Measurements from ENCODE around the gene ZDHHC5.

ZDHHC5 gene

GRCh38 chr11:57667736-57668433 lies at the start of gene ZDHHC5:
ZDHHC5 (plus strand) TSS chr11:57668114; CDS start chr11:57673091, 4,977 bp downstream.
- peak; percentile 99 for DNase-seq

- DNase-seq = no peak
Observed at GRCh38 chr11:57618438-57618837, 49.5 kb upstream of the ZDHHC5 start.

GRCh38 chr11:57619331-57619730 lies 48.6 kb upstream of the ZDHHC5 start:
- no peak for DNase-seq

DNA sequence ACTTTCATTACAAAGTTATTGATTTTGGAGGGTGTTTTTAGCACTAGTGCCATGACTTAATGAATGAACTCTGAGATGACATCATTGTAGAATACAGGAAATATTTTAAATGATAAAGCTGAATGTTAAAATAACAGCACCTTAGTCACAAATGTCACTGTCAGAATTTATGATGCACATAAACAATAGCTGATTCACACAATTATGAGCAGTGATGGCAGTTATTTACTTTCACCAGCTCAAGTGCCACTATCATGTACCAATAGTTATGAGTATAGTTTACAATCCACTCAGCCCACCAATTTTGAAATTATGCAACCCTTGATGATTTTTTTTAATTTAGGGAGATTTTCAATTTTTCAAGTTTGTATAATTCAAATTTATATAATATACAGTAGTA lies 47.4 kb upstream of the ZDHHC5 start:
- no peak for DNase-seq

DNA sequence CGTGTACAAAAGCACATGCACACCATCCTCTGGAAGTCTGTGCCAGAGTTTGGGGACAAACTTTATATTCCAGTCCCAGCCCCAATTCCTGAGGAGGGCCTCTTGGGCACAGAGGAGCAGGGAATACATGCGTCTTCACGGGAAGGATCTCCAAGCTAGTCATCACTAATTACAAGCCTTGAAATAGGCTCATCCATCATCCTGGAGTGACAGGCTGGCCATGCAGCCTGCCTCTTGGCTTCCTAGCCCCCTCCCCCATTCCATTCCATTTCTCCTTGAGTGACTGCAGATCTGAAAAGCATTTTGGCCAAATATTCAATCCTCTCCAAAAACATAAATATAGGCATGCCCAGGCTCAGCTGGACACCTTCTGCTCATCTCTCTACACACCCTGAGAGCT lies 45.7 kb upstream of the ZDHHC5 start:
- no peak for DNase-seq

- no peak for DNase-seq
Observed at GRCh38 chr11:57624864-57625263, 43.0 kb upstream of the ZDHHC5 start.

DNA sequence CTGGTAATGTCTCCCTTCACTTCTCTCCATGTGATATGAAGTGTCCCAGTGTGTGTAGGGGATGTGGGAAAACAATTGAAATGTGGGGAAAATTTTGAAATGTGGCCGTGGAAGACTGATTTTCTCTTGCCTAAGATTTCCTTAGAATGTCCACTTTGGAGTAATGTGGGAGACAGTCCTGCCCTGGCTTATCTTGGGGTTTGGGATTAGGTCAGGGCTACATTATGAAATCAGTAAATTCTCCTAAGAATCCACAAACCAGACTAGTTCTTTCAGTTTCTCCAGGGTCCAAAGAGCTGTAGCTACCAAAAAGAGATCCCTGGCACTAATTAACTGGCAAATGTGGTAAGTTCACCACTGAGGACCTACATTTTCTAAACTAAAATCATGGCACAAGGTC lies 41.0 kb upstream of the ZDHHC5 start:
- no peak for DNase-seq

DNA sequence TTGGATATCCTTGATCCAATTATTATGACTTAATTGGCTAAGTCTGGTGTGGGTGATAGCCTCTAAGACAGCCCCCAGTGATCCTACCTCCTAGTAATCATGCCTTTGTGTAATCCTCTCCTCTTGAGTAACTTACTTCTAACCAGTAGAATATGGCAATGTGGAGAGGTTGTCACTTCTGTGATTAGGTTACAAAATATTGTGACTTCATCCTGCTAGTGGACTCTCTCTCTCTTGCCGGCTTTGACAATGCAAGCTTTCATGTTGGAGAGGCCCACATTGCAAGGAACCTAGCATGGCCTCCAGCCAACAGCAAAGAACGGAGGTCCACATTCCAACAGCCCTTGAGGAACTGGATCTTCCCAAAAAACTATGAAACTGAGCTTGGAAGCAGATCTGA lies 37.7 kb upstream of the ZDHHC5 start:
- no peak for DNase-seq

DNA sequence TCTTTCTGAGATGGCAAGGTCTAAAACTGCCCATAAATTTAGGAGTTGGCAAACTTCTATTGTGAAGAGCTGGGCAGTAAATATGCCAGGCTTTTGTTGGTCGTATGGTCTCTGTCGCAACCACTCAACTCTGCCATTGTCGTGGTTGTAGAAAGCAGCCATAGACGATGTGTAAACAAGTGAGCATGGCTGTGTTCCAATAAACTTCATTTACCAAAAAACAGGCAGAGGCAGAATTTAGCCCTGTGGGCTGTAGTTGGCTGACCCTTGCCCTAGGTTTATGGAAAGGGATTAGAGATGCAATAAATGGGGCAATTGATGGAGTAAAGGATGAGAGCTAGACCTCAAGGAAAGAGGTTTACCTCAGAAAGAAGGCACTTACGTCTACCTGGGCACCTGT lies 35.8 kb upstream of the ZDHHC5 start:
- no peak for DNase-seq

- no peak for DNase-seq
Observed at GRCh38 chr11:57633394-57634070, 34.4 kb upstream of the ZDHHC5 start.

DNA sequence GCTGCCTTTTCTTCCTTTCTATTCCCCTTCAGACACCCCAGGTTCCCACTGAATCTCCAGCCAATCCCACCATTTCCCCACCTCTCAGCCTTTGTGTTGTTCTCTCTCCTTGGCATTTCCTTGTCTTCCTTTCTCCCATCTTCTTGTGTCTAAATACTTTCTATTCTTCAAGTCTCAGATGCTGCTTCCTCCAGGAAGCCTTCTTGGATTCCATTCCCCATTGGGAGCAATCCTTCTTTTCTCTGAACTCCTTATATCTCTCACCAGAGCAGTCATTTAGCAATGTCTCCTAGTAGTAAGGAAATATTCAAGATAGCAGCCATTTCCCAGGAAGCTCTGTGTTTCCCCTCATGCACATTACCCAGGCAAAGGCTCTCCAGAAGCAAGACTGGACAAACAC lies 33.6 kb upstream of the ZDHHC5 start:
- no peak for DNase-seq

GRCh38 chr11:57635246-57635645 lies 32.7 kb upstream of the ZDHHC5 start:
- DNase-seq = no peak

DNA sequence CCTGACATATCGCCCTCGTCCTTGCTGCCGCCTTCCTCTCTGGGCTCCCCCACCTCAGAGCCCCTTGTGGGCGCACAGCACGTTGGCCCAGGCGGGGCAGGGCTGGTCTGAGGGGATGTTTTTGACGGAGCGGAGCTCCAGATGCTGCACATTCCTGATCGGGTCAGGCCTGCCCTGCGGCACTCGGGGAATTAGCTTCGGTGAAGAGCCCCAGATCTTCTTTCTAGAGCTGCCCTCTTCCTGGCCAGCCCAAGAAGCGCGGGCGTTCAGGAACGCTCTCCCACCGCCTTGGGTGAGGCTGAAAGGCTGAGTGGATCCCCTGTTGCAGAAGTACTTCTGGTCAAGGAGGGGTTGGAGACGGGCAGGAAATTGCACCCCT lies 30.3 kb upstream of the ZDHHC5 start:
- no peak for DNase-seq

- DNase-seq = peak; percentile 90
Observed at GRCh38 chr11:57638005-57638781, 29.7 kb upstream of the ZDHHC5 start.

DNA sequence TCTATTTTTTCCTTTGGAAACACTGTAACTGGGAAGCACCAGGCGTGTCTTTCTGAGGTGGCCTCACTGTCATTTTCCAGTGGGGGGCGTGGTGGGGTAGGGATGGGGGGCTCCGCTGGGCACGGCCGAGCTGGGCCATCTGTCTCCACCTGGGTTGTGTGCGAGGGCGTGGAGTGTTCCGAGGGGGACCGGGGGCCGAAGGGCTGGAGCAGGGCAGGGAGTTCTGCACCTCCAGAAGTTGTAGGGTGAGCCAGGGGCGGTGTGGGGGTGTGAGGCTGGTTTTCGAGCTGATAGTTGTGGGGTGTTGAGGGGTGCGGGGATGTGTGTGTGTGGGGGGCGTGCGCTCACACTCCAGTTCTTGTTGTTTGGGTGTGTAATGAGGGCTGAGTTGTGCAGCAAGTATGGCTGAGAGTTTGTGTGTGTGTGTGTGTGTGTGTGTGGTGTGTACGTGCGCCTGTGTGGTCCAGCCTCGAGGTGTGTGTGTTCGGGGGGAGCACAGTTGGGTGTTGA lies 29.0 kb upstream of the ZDHHC5 start:
- peak; percentile 56 for DNase-seq

- peak; percentile 81 for DNase-seq
Observed at GRCh38 chr11:57639321-57640067, 28.4 kb upstream of the ZDHHC5 start.

DNA sequence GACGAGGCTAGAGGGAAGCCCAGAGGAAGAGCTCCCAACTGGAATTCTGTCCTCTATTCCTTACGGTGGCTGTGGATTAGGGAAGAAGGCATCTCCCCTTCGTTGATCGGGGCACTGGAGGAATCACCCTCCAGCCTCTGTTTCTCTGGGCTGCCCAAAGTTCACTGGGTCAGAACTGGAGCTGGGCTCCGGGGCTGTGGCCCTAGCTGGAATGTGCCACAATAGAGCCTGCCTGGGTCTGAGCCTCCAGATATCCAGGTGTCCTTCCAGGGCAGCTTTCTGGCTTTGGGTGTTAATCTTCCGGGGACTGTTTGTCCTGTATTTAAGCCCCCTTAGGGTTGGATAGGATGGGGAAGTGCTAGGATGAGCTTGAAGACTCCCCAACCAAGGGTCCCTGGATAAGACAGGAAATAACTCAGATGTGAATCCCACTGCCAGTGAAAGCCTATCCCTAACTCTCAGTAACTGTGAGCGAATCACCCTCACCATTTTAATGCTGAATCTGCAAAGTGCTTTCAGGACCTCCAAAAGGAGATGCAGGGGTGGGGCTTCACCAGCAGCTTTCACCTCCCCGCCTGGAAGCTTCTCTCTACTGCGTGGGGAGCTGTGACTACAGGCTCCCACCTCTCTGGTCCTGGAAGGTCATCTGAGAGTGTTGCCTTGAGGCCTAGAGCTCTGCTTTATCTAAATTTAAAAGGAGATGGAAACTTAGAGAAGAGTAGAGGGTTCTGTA lies 27.7 kb upstream of the ZDHHC5 start:
- no peak for DNase-seq

- DNase-seq = no peak
Observed at GRCh38 chr11:57641011-57641807, 26.7 kb upstream of the ZDHHC5 start.

DNA sequence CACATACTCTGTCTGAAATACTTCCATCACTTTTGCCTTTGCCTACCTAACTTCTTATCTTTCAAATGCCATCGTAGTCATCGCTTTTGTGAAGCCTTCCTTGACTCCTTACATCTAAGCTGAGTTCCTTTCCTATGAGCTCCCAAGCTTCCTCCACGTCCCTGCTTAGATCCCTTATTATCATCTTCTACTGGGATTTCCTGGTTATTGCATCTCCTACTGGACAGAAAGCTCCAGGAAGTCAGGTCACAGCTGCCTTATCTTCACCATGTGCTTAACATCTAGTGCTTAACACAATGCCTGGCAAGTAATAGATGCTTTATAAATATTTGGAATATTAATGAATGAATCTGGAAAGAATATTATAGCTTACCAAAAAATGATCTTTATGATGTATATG lies 24.1 kb upstream of the ZDHHC5 start:
- DNase-seq = no peak

DNA sequence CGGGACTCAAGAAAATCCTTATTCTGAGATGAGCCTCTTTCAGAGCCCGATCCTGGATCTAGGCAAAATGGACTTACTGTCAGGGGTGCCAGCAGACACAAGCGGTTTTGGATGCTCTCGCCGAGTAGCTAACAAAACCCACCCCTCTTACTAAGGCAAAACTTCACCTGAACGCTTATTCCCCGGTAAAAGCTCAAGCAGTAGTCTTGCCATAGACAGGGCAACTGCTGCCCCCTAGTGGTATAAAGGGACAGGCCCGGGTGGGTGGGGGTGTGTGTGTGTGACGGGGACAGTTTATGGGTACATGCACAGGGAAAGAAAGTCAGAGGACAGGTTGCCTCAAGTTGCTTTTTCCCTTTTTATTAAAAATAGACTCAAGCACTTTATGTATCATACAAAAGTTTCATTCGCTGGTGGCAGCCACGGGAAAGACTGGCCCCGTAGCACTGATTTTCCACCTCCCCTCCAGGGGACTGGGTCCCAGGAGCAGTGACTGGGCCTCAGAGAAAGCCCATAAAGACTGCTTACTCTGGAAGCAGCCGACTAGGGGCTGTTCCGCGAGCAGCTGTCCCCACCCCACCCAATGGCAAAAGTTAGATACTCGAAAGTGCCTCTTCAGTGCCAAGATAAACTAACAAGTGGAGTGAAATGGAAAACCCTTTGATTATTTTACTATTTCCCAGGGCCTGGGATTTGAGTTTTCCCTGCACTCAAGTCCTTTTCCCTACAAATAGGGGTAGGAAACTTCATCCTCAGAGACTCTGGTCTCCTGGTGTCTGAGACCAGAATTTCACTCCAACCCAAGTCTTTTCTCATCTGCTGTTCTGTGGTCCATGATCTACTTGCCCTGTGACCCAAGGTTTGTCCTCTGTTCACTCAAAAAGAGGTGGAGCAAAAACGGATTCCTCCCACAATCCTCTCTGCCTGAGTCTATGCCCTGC lies 22.9 kb upstream of the ZDHHC5 start:
- peak; percentile 86 for DNase-seq

Data from right forelimb (tissue), 1 donor.